Superior temporal gyrus (tissue), 1 donor: Measurements from ENCODE around the gene PCNP.
"Not testable (repeated sequence)": the region's sequence is repeated elsewhere in the genome, so short reads cannot be mapped to it uniquely, and the experiment has no call there.

Source experiments
- DNase-seq: peaks from one replicate; pipeline ENCODE4 v3.0.0-alpha.2; 2016; ENCODE audit errors: extremely low spot score

Gene PCNP

DNA sequence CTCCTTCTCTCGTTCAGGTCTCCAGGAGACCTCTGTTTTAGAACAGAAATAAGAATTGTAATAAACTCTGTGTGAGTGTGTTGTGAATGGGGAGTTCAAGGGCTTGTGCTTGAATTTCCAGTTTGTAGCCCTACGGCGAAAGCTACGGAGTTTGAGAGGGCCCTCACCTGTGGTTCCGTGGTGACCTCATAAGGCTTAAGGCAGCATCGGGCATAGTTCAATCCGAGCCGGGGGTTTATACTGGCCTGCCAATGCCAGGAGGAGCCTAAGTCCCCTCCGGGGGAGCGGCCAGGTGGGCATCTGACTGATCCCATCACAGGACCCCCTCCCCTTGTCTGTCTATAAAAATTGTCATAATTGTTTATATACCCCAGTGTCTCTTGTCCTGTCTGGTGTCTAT is 59.2 kb downstream of the PCNP start:
- no peak for DNase-seq

GRCh38 chr3:101634591-101635196 is 60.7 kb downstream of the PCNP start:
- DNase-seq: no peak

GRCh38 chr3:101635345-101635744 is 61.4 kb downstream of the PCNP start:
- no peak for DNase-seq

DNA sequence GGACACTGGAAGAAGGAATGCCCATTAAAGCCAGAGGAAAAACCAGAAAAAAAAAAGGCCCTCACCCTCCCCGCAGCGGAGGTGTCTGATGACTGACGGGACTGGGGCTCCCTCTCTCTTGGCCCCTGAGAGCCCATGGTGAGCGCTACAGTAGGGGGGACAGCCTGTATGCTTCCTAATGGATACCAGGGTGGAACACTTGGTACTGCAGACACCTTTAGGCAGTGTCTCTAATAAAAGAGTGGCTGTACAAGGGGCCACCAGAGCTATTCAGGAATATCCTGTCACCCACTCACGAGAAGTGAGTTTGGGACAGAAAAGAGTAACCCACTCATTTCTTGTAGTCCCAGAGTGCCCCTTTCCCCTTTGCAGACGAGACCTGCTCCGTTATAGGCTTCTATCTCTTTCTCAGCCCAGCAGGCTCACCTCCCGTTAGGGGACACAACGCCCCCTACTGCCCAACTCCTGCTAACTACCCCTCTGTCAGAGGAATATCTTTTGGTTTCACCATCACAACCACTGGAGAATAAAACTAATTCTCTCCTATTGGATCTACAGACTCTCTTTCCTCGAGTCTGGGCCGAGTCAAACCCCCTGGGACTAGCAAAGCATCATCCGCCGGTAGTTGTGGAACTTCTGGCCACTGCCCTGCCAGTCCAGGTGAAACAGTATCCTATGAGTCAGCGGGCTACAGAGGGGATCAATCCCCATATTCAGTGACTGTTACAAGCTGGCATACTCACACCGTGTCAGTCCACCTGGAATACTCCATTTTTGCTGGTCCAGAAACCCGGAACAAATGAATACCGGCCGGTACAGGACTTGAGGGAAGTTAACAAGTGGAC is 62.2 kb downstream of the PCNP start:
- DNase-seq: peak; percentile 52

DNA sequence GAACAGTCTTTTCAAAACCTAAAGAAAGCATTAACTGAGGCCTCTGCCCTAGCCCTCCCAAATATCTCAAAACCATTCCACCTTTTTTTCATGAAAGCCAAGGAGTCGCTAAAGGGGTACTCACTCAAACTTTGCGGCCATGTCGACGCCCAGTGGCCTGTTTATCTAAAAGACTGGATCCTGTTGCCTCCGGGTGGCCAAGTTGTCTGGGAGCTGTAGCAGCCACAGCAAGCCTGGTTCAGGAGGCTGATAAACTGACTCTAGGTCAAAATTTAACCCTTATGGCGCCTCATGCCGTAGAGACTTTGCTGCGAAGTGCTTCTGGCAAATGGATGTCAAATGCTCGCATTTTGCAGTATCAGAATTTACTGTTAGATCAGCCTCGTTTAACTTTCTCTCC is 63.5 kb downstream of the PCNP start:
- no peak for DNase-seq

DNA sequence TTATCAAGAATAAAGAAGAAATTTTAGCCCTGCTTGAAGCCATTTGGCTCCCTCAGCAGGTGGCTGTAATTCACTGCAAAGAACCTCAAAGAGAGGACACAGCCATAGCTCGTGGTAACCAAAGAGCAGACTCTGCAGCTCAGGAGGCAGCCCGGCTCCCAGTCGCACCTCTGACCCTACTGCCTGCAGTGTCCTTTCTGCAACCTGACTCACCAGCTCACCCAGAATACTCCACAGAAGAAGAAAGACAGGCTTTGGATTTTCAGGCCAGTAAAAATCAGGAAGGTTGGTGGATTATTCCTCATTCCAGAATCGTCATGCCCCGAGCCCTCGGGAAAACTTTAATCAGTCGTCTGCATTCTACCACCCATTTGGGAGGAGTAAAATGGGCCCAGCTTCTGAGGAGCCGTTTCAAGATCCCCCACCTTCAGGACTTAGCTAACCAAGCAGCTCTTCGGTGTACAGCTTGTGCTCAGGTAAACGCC is 64.3 kb downstream of the PCNP start:
- DNase-seq: no peak

GRCh38 chr3:101639280-101639963 is 65.4 kb downstream of the PCNP start:
- DNase-seq: no peak

- no peak for DNase-seq
Observed at GRCh38 chr3:101640256-101640655, 66.3 kb downstream of the PCNP start.

- not testable (repeated sequence) for DNase-seq
Observed at GRCh38 chr3:101641397-101642115, 67.6 kb downstream of the PCNP start.

DNA sequence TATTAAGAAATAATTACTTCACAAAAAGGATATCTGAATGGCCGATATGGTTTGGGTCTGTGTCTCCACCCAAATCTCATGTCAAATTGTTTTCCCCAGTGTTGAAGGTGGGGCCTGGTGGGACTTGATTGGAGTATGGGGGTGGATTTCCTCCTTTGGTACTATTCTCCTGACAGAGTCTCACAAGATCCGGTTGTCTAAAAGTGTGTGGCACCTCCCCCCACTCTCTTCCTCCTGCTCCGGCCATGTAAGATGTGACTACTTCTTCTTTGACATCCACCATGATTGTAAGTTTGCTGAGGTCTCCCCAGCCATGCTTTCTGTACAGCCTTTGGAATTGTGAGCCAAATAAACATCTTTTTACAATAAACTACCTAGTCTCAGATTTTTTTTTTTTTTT is 68.5 kb downstream of the PCNP start:
- no peak for DNase-seq

- DNase-seq: no peak
Observed at GRCh38 chr3:101643009-101643844, 69.2 kb downstream of the PCNP start.
